GM21723 (cell line): ENCODE measurements around the gene NAGPA.
"Not testable (repeated sequence)": the region's sequence is repeated elsewhere in the genome, so short reads cannot be mapped to it uniquely, and the experiment has no call there.

ENCODE experiments used
- ATAC-seq: cut with Tn5 transposase; IDR thresholded peaks from one replicate; pipeline ENCODE4 v1.9.1; 2021; ENCODE audit warnings: mild to moderate bottlenecking, moderate library complexity; ENCODE audit not compliant: unreplicated experiment

NAGPA gene, protein sequence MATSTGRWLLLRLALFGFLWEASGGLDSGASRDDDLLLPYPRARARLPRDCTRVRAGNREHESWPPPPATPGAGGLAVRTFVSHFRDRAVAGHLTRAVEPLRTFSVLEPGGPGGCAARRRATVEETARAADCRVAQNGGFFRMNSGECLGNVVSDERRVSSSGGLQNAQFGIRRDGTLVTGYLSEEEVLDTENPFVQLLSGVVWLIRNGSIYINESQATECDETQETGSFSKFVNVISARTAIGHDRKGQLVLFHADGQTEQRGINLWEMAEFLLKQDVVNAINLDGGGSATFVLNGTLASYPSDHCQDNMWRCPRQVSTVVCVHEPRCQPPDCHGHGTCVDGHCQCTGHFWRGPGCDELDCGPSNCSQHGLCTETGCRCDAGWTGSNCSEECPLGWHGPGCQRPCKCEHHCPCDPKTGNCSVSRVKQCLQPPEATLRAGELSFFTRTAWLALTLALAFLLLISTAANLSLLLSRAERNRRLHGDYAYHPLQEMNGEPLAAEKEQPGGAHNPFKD

DNA sequence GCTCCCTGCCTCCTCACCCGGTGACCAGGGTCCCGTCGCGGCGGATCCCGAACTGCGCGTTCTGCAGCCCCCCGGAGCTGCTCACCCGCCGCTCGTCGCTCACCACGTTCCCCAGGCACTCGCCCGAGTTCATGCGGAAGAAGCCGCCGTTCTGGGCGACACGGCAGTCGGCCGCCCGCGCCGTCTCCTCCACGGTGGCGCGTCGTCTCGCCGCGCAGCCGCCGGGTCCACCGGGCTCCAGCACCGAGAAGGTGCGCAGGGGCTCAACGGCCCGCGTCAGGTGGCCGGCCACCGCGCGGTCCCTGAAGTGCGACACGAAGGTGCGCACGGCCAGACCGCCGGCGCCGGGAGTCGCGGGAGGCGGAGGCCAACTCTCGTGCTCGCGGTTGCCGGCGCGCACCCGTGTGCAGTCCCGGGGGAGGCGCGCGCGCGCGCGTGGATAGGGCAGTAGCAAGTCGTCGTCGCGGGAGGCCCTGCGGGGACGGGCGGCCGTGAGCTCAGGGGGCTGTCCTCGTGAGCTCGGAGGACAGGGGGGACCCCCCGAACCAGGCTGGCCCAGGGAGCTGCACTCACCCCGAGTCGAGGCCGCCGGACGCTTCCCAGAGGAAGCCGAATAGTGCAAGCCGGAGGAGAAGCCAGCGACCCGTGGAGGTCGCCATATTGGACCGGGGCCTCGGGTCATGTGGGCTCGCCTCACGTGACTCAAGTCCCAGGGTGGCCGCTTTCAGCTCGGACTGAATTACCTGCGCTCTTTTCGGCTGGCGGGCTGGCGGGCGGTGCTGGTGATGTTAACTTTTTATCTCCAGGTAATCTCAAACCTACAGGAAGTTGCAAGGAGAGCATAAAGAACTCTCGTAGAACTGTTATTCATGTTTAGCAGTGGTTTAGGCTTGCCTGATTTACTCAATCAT is at the start of gene NAGPA:
Gene NAGPA (minus strand): TSS at position 680 of the 911 bp plus-strand sequence. CDS start 21 bp downstream, at position 659.
- peak; percentile 88 for ATAC-seq

DNA sequence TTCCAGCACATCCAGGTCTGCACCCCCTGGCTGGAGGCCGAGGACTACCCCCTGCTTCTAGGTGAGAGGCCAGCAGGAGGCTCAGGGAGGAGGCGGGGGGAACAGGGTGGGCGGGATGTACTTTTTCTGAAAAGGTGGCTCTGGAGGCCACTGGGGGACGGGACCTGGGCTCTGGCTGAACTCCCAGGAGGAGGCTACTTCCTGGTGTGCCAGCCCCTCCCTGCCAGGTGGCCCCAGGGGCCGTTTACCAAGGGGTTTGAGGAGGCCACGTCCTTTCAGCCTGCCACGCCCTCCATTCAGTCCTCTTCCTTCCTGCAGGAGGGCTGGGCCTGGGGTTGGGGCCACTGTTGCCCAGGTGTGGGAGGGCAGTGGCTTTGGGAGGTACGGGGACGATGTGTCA is 47.3 kb upstream of the NAGPA start:
- not testable (repeated sequence) for ATAC-seq

- ATAC-seq = not testable (repeated sequence)
These were observed 46.7 kb upstream of the NAGPA start for GRCh38 chr16:5080461-5080860.

DNA sequence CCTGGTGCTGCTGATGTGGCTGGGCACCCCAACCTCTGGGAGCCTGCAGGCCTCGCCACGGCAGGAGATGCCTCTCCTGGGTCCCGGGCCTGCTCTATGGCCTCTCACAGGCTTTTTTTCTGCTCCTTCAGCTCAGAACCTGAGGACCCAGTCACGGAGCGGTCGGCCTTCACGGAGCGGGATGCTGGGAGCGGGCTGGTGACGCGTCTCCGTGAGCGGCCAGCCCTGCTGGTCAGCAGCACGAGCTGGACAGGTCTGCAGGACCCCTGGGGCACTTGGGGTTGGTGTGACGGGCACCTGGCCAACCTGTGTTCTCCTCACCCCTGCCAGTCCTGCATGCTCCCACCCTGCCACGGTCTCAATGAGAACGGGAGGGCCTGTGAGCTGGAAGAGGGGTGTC is 44.9 kb upstream of the NAGPA start:
- no peak for ATAC-seq

DNA sequence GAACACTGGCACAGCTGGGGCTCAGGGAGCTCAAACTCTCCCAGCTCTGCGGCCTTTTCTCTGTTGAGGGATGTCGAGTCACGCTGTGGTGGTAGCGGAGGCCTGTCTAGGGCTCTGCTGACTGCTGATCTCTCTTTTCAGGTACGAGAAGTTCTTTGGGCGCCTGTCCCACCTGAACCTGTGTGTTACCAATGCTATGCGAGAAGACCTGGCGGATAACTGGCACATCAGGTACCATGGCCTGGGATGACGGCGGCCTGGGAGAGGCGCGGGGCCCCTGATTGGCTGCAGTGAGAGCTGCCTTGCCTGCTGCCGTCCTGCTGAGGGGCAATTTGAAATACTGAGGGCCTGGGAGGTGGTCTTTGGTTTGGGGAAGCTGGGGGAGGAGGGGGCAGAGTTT is 43.6 kb upstream of the NAGPA start:
- no peak for ATAC-seq

- no peak for ATAC-seq
These were observed 41.9 kb upstream of the NAGPA start for GRCh38 chr16:5075637-5076036.

- not testable (repeated sequence) for ATAC-seq
These were observed 40.0 kb upstream of the NAGPA start for GRCh38 chr16:5073771-5074170.

- ATAC-seq = no peak
These were observed 39.5 kb upstream of the NAGPA start for GRCh38 chr16:5073279-5073629.

- peak; percentile 11 for ATAC-seq
These were observed 38.9 kb upstream of the NAGPA start for GRCh38 chr16:5072334-5073278.

GRCh38 chr16:5071681-5072333 is 38.1 kb upstream of the NAGPA start, which contains the start of gene ALG1:
Gene ALG1 (plus strand): TSS chr16:5071843. CDS start chr16:5071850, 7 bp downstream.
- peak; percentile 79 for ATAC-seq

GRCh38 chr16:5071341-5071680 is 37.6 kb upstream of the NAGPA start:
- no peak for ATAC-seq

GRCh38 chr16:5070431-5071186 is 36.9 kb upstream of the NAGPA start:
- ATAC-seq = no peak

DNA sequence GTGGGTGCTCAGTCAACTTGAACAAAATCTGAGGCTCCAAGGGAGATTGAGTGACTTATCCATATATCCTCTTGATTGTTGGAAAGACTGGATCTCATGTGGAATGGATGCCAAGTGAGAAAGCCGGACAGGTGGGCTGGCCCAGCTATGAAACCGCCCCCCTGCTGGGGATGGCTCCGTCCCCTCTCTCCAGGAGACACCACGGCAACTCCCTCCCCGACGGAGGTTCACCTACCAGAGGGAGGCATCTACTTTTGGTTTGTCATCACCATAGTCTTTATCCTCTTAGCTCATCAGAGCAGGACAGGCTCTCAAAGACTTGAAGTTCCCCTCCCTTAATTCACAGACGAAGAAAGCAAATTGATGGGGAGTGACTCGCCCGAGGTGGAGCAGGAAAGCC is 36.1 kb upstream of the NAGPA start:
- ATAC-seq = no peak

- ATAC-seq = no peak
These were observed 35.3 kb upstream of the NAGPA start for GRCh38 chr16:5069048-5069447.

GRCh38 chr16:5066511-5066910 is 32.8 kb upstream of the NAGPA start:
- ATAC-seq = no peak

DNA sequence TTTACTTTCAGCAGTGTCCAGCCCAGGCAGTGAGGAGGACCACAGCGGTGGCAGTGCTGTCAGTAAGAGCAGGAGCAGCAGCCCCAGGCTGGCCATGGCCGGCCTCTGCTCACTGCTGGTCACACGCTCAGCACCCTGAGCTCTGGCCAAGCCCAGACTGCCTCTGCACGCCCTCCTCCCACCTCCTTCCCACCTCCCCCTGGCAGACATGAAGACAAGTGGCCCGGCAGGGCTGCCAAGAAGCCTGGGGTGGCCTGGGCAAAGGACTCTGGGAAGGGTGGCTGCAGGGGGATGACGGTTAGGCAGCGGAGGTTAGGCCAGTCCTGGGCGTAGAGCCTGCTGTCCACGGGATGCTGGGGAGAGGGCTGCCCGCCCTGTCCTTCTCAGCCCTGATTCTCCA is 32.1 kb upstream of the NAGPA start, which contains the start of gene C16orf89:
Gene C16orf89 (minus strand): TSS at position 144 of the 400 bp plus-strand sequence. CDS start 48 bp downstream, at position 96.
- ATAC-seq = no peak

DNA sequence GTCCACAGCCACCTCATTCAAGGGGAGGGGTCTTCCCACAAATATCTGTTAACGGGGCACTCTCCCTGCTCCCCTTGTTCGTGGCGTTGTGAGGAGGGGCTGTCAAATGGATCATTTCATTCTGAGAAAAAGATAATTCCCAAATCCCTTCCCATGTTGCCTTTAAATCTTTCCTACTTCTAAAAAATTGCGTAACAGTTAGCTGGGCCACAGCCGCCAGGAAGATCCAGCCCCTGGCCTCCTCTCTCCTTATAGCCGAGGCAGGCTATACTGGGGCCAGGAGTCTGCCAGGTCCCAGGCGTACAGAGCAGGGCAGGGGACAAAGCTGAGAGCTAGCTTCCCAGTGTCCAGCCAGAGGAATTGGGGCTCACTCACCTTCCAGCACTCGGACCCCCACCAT is 31.6 kb upstream of the NAGPA start:
- ATAC-seq = no peak

- ATAC-seq = no peak
These were observed 31.2 kb upstream of the NAGPA start for GRCh38 chr16:5064915-5065314.
